Karpas-422 (cell line): ENCODE measurements around the gene FIZ1. TPM values are rescaled to one million over a fixed set of nuclear protein-coding genes. Genes with fewer than 3 reads are reported as not detected.

Source experiments
- DNase-seq: peaks from one replicate; pipeline ENCODE4 v3.0.0-alpha.2; 2015
- H2AFZ ChIP-seq: fragments of 200-600 bp; sonication (generic); 2 replicates; pipeline ENCODE4 v1.6.1; 2014; ENCODE audit warnings: antibody characterized with exemption, low read length, mixed read lengths
- H3K27ac ChIP-seq: fragments of 200-600 bp; sonication (generic); 2 replicates; pipeline ENCODE4 v1.5.1; 2014; ENCODE audit warnings: mild to moderate bottlenecking, low read length, moderate library complexity
- H3K27me3 ChIP-seq: fragments of 200-600 bp; sonication (generic); 2 replicates; pipeline ENCODE4 v1.6.1; 2014; ENCODE audit warnings: low read length, mixed read lengths
- H3K36me3 ChIP-seq: fragments of 200-600 bp; sonication (generic); 2 replicates; pipeline ENCODE4 v1.6.1; 2014; ENCODE audit warnings: low read length, mixed read lengths; ENCODE audit not compliant: insufficient read depth
- H3K4me1 ChIP-seq: fragments of 200-600 bp; sonication (generic); 2 replicates; pipeline ENCODE4 v1.6.1; 2014; ENCODE audit warnings: mild to moderate bottlenecking, low read length, mixed read lengths
- H3K4me2 ChIP-seq: fragments of 200-600 bp; sonication (generic); 2 replicates; pipeline ENCODE4 v1.6.1; 2014; ENCODE audit warnings: low read length, low read depth, mild to moderate bottlenecking; ENCODE audit not compliant: poor library complexity, severe bottlenecking
- H3K4me3 ChIP-seq: fragments of 200-600 bp; sonication (generic); 2 replicates; pipeline ENCODE4 v1.5.1; 2014; ENCODE audit warnings: mild to moderate bottlenecking, antibody characterized with exemption, low read length, mixed read lengths
- H3K79me2 ChIP-seq: fragments of 200-600 bp; sonication (generic); 2 replicates; pipeline ENCODE4 v1.6.1; 2014; ENCODE audit warnings: mild to moderate bottlenecking, low read length, mixed read lengths
- H3K9ac ChIP-seq: fragments of 200-600 bp; sonication (generic); 2 replicates; pipeline ENCODE4 v1.6.0; 2014; ENCODE audit warnings: low read length
- H3K9me2 ChIP-seq: fragments of 200-600 bp; sonication (generic), shearing (Covaris generic); replicated peaks from 2 replicates; pipeline ENCODE4 v1.6.0; 2014; ENCODE audit warnings: mild to moderate bottlenecking, low read length, moderate library complexity; ENCODE audit not compliant: insufficient read depth
- H3K9me3 ChIP-seq: fragments of 300-700, 200-600 bp; sonication (generic); 2 replicates; pipeline ENCODE4 v1.6.1; 2014; ENCODE audit warnings: low read length, mixed read lengths
- H4K20me1 ChIP-seq: fragments of 200-600 bp; sonication (generic); 2 replicates; pipeline ENCODE4 v1.6.1; 2014; ENCODE audit warnings: mild to moderate bottlenecking, antibody characterized with exemption, low read length, low read depth; ENCODE audit not compliant: insufficient read depth
- total RNA-seq: library from RNA; depleted of rRNA; stranded (reverse); fragments of >200 nt; shearing (Covaris generic); gene quantifications from 2 replicates; pipeline ENCODE4 v1.2.3, GENCODE V29; 2014; ENCODE audit warnings: low replicate concordance; rRNA removed

Gene FIZ1
- total RNA-seq, 1 experiment from 2014 or later = 6.4 TPM

DNA sequence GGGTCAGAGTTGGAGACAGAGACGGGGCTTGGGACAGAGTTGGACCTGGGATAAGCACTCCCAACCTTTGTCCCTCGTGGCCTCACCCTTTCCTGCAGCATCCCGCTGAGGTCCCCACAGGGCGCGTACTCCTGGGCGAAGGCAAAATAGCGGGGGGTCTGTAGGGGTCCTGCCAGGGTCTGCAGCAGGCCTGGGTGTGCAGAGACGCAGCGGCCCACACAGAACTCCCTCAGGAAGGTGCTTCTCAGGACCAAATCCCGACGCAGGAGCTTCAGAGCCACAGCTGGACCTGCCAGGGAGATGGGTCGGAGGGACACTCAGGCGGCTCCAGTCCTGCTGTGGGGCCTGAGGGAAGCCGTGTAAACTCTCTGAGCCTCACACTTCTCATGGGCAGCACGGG, 55.3 kb downstream of the FIZ1 start:
- H3K4me2 ChIP-seq = no peak overlapping the region
- no peak overlapping the region for H3K4me3 ChIP-seq
- H3K9me2 ChIP-seq = no peaks in the 10 kb centered on the region
- H3K36me3 ChIP-seq = no peaks in the 10 kb centered on the region
- H3K79me2 ChIP-seq = no peaks in the 10 kb centered on the region
- no peak overlapping the region for H3K27ac ChIP-seq
- H3K4me1 ChIP-seq = no peaks in the 10 kb centered on the region
- no peak overlapping the region for H3K9ac ChIP-seq
- DNase-seq = no peak
- no peaks in the 10 kb centered on the region for H3K27me3 ChIP-seq
- no peaks in the 10 kb centered on the region for H4K20me1 ChIP-seq
- H3K9me3 ChIP-seq = no peaks in the 10 kb centered on the region
- H2AFZ ChIP-seq = no peak overlapping the region

DNA sequence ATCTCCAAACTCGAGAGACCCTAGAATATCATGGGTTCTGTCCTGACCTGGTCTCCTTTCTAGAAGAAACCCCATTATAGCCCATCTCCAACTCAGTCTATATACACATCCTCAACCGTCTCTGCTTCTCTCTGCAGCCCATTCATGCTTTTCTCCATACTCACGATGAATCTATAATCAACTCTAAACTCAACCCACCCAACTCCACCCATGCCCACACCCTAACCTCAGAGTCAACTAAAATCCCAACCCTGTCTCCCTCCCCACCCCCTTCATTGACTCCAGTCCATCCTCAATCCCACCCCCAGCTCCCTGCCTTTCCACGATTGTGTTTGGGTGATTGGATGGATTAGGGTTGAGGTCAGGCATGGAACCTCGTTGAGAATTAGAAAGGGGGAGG, 55.8 kb downstream of the FIZ1 start:
- H3K4me2 ChIP-seq = no peak overlapping the region
- no peaks in the 10 kb centered on the region for H3K27me3 ChIP-seq
- H3K9me2 ChIP-seq = no peaks in the 10 kb centered on the region
- no peak overlapping the region for H2AFZ ChIP-seq
- H4K20me1 ChIP-seq = no peaks in the 10 kb centered on the region
- no peak overlapping the region for H3K27ac ChIP-seq
- no peaks in the 10 kb centered on the region for H3K4me1 ChIP-seq
- H3K9me3 ChIP-seq = no peaks in the 10 kb centered on the region
- no peak overlapping the region for H3K9ac ChIP-seq
- DNase-seq = no peak
- H3K79me2 ChIP-seq = no peaks in the 10 kb centered on the region
- H3K4me3 ChIP-seq = no peak overlapping the region
- no peaks in the 10 kb centered on the region for H3K36me3 ChIP-seq

DNA sequence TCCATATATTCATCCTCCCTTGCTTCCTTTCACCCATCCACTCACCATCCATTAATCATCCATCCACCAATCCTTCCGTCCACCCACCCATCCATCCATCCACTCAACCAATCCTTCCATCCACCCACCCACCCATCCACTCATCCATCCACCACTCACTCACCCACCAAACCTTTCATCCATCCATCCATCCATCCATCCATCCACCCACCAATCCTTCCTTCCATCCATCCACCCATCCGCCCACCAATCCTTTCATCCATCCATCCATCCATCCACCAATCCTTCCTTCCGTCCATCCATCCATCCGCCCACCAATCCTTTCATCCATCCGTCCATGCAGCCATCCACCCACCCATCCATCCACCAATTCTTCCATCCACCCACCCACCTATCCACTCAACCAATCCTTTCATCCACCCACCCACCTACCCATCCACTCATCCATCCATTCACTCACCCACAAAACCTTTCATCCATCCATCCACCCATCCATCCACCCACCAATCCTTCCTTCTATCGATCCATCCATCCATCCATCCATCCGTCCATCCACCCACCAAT, 56.9 kb downstream of the FIZ1 start:
- no peaks in the 10 kb centered on the region for H3K9me2 ChIP-seq
- H3K4me1 ChIP-seq = no peaks in the 10 kb centered on the region
- no peak for DNase-seq
- H3K27ac ChIP-seq = no peak overlapping the region
- H2AFZ ChIP-seq = no peak overlapping the region
- H3K9me3 ChIP-seq = no peaks in the 10 kb centered on the region
- H3K79me2 ChIP-seq = no peaks in the 10 kb centered on the region
- H3K4me2 ChIP-seq = no peak overlapping the region
- H4K20me1 ChIP-seq = no peaks in the 10 kb centered on the region
- H3K36me3 ChIP-seq = no peaks in the 10 kb centered on the region
- no peak overlapping the region for H3K9ac ChIP-seq
- H3K27me3 ChIP-seq = no peaks in the 10 kb centered on the region
- no peak overlapping the region for H3K4me3 ChIP-seq

Other genes with a start within 250 kb of the FIZ1 start
- not detected in 2 replicates for gene COX6B2, start 244.8 kb downstream of the FIZ1 start, total RNA-seq
- gene GARIN5B, start 236.3 kb downstream of the FIZ1 start, total RNA-seq = not detected in 2 replicates
- 0.40 and 0.41 TPM in 2 replicates for gene IL11, start 229.1 kb downstream of the FIZ1 start, total RNA-seq
- gene TMEM190, start 222.7 kb downstream of the FIZ1 start, total RNA-seq = not detected in 2 replicates
- gene TMEM238, start 215.2 kb downstream of the FIZ1 start, total RNA-seq = 0.89 and 8.0 TPM in 2 replicates
- 959 and 1,311 TPM in 2 replicates for gene RPL28, start 213.6 kb downstream of the FIZ1 start, total RNA-seq
- 291 and 1,094 TPM in 2 replicates for gene UBE2S, start 191.7 kb downstream of the FIZ1 start, total RNA-seq
- not detected in 2 replicates for gene SHISA7, start 156.2 kb downstream of the FIZ1 start, total RNA-seq
- 102 and 151 TPM in 2 replicates for gene ISOC2, start 137.9 kb downstream of the FIZ1 start, total RNA-seq
- gene C19orf85, start 134.8 kb downstream of the FIZ1 start, total RNA-seq = not detected in 2 replicates
- 1.1 and 6.2 TPM in 2 replicates for gene ZNF628, start 122.9 kb downstream of the FIZ1 start, total RNA-seq
- 29.7 and 57.2 TPM in 2 replicates for gene NAT14, start 114.3 kb downstream of the FIZ1 start, total RNA-seq
- gene SSC5D, start 111.1 kb downstream of the FIZ1 start, total RNA-seq = 1.0 TPM in 1 of 2 replicates, not detected in the other
- gene SBK2, start 62.4 kb downstream of the FIZ1 start, total RNA-seq = not detected in 2 replicates
- gene SBK3, start 54.0 kb downstream of the FIZ1 start, total RNA-seq = not detected in 2 replicates
- 5.0 and 8.5 TPM in 2 replicates for gene ZNF579, start 18.7 kb downstream of the FIZ1 start, total RNA-seq
- 8.4 and 20.3 TPM in 2 replicates for gene ZNF524, start 771 bp upstream of the FIZ1 start, total RNA-seq
- 3.6 and 8.6 TPM in 2 replicates for gene ZNF865, start 6.1 kb upstream of the FIZ1 start, total RNA-seq
- gene ZNF784, start 25.0 kb upstream of the FIZ1 start, total RNA-seq = 2.8 and 3.5 TPM in 2 replicates
- 44.3 and 47.5 TPM in 2 replicates for gene ZNF580, start 41.5 kb upstream of the FIZ1 start, total RNA-seq
- gene ZNF581, start 44.1 kb upstream of the FIZ1 start, total RNA-seq = 119 and 128 TPM in 2 replicates
- 26.2 and 54.8 TPM in 2 replicates for gene CCDC106, start 48.7 kb upstream of the FIZ1 start, total RNA-seq
- 107 and 272 TPM in 2 replicates for gene U2AF2, start 55.5 kb upstream of the FIZ1 start, total RNA-seq
- 21.2 and 52.5 TPM in 2 replicates for gene EPN1, start 75.7 kb upstream of the FIZ1 start, total RNA-seq
- not detected in 2 replicates for gene NLRP9, start 138.9 kb upstream of the FIZ1 start, total RNA-seq
- gene RFPL4A, start 159.6 kb upstream of the FIZ1 start, total RNA-seq = 0.22 TPM in 1 of 2 replicates, not detected in the other
- not detected in 2 replicates for gene RFPL4AL1, start 169.6 kb upstream of the FIZ1 start, total RNA-seq
- 1.8 and 5.0 TPM in 2 replicates for gene NLRP11, start 232.5 kb upstream of the FIZ1 start, total RNA-seq
- 28.2 and 30.2 TPM in 2 replicates for gene NLRP4, start 237.0 kb upstream of the FIZ1 start, total RNA-seq